LNCaP clone FGC (cell line): Measurements from ENCODE around the gene DDX1.

Source experiments
- DNase-seq: peaks from one replicate; pipeline ENCODE4 v3.0.0-alpha.2; 2011; ENCODE audit warnings: low read depth
- H3K4me3 ChIP-seq: 2 replicates; pipeline ENCODE4 v1.5.1; 2011; ENCODE audit warnings: mild to moderate bottlenecking, low read depth, low read length, control low read depth
- TF ChIP-seq, protein P1 (sequence below): IDR thresholded peaks from 2 replicates; pipeline ENCODE4 v1.5.1; 2012; ENCODE audit warnings: mild to moderate bottlenecking; ENCODE audit not compliant: control insufficient read depth, insufficient read depth; ENCODE audit errors: extremely low read depth

Gene DDX1

DNA sequence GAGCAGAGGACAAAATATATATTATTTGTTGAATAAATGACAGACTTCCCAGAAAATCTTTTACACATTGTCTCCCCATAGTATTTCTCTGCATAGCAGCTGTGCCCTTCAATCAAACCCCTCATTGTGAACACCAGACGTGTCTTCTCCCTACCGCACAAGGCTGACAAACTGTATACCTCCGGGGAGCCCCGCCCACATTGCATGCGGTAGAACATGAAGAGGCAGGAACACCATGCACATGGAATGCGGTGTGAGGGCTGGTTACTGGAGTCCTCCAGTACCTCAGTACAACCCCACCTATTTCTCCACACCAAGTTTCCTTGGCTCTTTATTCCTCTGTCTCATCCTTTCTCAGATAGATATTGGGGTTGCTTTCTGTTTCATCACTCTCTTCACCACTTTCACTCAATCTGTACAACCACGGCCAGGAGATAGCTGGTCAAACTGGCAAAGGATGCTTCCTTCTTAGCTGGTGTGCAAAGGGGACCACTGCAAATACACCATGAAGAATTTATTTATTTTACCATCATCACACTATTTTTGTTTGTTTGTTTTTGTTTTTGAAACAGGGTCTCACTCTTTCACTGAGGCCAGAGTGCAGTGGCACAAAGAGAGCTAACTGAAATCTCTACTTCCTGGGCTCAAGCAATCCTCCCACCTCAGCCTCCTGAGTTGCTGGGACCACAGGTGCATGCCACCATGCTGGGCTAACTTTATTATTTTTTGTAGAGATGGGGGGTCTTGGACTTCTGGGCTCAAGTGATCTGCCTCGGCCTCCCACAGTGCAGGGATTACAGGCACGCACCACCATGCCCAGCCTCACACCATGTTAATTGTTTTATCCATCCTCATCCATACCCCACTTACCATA lies 28.2 kb upstream of the DDX1 start:
- DNase-seq, result no peak
- TF ChIP-seq, protein P1, sequence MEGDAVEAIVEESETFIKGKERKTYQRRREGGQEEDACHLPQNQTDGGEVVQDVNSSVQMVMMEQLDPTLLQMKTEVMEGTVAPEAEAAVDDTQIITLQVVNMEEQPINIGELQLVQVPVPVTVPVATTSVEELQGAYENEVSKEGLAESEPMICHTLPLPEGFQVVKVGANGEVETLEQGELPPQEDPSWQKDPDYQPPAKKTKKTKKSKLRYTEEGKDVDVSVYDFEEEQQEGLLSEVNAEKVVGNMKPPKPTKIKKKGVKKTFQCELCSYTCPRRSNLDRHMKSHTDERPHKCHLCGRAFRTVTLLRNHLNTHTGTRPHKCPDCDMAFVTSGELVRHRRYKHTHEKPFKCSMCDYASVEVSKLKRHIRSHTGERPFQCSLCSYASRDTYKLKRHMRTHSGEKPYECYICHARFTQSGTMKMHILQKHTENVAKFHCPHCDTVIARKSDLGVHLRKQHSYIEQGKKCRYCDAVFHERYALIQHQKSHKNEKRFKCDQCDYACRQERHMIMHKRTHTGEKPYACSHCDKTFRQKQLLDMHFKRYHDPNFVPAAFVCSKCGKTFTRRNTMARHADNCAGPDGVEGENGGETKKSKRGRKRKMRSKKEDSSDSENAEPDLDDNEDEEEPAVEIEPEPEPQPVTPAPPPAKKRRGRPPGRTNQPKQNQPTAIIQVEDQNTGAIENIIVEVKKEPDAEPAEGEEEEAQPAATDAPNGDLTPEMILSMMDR, result no peak
- H3K4me3 ChIP-seq, result no peak overlapping the region

DNA sequence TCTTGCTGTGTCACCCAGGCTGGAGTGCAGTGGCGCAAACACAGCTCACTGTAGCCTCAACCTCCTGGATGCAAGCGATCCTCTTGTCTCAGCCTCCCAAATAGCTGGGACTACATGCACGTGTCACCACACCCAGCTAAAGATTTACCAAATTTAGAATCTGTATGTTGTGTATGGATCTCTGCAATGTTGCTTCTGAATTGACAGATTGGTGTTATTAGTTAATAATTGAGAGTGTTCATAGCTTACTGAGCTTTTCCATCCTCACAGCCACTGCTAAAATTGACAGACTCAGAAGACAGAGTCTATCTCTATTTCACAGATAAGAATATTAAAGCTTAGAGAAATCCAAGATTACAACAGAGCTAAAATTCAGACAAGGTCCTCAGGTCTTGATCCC lies 26.3 kb upstream of the DDX1 start:
- DNase-seq, result no peak
- no peak overlapping the region for H3K4me3 ChIP-seq
- TF ChIP-seq, protein P1, result no peak

DNA sequence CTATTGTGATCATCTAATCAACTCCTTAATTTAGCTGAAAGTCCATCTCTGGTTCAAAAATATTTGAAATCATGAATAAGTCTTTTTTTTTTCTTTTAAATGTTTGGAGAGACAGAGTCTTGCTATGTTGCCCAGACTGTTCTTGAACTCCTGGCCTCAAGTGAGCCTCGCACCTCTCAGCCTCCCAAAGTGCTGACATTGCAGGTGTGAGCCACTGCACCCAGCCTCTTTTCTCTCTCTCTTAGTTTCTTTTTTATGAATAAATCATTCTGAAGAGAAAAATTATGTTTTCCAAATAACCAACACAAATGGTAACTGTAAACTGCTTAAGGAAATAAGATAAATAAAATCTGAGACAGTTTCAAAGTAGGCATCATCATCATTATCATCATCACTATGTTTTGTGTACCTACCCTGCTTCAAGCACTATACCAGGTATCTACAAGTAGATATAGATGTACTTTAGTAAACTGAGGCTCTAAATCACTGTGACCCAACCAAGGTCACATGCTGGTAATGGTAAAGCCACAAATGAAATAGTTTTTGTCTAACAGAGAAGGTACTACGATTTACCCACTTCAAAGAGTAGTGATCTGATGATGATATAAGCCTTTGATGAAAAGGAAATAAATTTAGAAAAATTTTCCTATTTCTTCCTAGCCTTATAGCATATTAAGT lies 25.5 kb upstream of the DDX1 start:
- DNase-seq, result no peak
- TF ChIP-seq, protein P1, result no peak
- H3K4me3 ChIP-seq, result no peak overlapping the region

DNA sequence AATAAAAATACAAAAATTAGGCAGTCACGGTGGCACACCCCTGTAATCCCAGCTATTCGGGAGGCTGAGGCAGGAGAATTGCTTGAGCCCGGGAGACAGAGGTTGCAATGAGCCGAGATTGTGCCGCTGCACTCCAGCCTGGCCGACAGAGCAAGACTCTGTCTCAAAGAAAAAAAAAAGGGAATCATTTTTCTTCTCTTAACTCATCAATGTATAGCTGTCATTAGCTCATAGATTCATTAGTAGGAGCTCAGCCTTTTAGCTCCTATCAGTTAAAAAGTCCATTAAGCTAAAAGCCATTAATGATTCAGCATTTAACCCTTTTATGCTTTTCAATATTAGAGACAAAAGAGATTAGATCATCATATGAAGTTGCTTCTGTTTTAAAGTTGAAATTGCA lies 24.8 kb upstream of the DDX1 start:
- TF ChIP-seq, protein P1, result no peak
- H3K4me3 ChIP-seq, result no peak overlapping the region
- no peak for DNase-seq

DNA sequence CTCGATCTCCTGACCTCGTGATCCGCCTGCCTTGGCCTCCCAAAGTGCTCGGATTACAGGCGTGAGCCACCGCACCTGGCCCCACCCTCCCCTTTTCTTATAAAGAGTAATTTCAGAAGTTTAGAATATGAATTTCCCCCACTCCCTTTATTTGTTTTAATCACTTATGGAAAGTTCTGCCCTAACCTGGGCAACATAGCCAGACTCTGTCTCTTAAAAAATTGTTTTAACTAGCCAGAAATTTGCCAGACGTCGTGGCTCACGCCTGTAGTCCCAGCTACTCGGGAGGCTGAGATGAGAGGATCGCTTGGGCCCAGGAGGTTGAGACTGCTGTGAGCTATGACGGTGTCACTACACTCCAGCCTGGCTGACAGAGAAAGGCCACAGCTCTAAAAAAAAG lies 22.8 kb upstream of the DDX1 start:
- no peak overlapping the region for H3K4me3 ChIP-seq
- TF ChIP-seq, protein P1, result no peak
- no peak for DNase-seq

DNA sequence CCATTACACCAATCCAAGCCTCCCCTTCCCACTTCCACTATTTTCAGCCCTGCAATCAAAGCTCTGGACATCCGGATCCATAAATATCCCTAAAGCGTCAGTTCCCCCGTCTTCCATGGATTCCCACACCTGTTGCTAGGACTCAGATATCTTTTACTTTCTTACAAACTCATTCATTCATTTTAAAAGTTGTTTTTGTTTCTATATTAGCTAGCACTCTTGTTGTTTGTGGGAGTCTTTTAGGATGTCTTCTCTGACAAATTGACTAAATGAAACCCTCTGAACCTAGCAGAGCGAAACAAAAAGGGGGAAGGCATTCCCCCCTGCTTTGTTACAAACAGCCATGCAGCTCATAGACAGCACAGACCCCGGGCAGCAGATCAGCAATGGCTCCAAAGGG lies 21.6 kb upstream of the DDX1 start:
- no peak for DNase-seq
- no peak overlapping the region for H3K4me3 ChIP-seq
- TF ChIP-seq, protein P1, result no peak
